ENCODE measurements around the gene SYNPO.

DNA sequence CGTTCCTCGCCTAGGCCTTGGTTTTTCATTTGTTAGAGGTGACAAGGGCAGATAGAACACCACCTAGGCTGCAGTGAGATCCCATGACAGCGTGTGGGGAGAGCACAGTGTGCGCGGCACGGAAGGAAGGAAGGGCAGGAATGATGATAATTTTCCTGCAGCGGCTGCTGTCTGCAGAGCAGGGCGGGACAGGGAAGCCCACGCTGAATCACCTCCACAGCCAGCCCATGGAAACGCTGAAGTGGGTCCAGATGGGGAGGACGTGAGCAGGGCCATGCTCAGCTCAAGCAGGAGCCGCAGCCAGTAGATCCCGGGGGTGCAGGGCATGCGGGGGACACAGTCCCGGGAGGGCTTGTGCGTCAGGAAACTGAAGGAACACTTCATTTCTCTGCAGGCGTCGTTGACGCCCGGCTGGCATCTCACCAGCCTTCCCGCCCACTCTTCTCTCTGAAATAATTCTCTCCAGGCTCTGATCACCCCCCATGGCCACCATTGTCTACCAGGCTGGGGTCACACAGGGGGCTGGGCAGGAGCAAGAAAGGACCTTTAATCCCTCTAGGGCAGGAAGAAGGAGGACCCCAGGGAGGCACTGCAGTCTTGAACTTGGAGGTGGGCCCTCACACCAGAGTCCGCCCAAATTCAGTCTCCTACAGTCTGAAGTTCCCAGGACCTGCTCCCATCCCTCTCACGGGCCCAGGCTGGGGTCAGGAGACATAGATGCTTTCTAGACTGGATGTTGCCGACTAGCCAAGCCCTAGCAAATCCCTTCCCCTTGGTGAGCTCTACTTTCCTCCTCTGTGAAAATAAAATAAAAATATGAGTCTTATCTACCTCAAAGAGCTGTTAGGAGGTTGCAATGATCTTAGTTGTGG, 20.9 kb upstream of the SYNPO start:
- TF ChIP-seq, protein P1, sequence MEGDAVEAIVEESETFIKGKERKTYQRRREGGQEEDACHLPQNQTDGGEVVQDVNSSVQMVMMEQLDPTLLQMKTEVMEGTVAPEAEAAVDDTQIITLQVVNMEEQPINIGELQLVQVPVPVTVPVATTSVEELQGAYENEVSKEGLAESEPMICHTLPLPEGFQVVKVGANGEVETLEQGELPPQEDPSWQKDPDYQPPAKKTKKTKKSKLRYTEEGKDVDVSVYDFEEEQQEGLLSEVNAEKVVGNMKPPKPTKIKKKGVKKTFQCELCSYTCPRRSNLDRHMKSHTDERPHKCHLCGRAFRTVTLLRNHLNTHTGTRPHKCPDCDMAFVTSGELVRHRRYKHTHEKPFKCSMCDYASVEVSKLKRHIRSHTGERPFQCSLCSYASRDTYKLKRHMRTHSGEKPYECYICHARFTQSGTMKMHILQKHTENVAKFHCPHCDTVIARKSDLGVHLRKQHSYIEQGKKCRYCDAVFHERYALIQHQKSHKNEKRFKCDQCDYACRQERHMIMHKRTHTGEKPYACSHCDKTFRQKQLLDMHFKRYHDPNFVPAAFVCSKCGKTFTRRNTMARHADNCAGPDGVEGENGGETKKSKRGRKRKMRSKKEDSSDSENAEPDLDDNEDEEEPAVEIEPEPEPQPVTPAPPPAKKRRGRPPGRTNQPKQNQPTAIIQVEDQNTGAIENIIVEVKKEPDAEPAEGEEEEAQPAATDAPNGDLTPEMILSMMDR (IDR thresholded peaks at IDR 0.05; ENCODE audit: insufficient read depth, low read length, poor library complexity, severe bottlenecking): no peak
- no peak for TF ChIP-seq EZH2phosphoT487 (conservative IDR thresholded peaks at IDR 0.05; ENCODE audit: low read length)
